ENCODE data around the gene ANLN.

The ANLN gene

DNA sequence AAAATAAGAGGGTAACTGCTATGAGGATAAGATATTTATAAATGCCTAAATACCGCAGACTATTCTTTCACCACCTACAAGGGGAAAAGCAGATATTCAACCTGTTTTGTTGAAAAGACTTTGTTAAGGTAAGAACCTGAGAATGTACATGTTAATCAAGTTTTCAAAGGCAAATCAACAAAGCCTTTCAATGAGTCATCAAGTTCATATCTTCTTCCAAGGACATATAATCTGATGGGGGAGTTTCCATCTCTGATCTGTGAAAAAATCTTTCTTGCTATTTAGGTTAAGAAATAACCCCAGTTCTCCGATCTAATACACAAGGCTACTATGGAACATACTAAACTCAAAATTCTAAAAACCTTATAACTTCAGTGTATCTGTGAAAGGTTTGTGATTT, 40.0 kb upstream of the ANLN start:
- DNase-seq (ENCODE audit: low read depth), result peak; percentile 6
- TF ChIP-seq, protein P1, sequence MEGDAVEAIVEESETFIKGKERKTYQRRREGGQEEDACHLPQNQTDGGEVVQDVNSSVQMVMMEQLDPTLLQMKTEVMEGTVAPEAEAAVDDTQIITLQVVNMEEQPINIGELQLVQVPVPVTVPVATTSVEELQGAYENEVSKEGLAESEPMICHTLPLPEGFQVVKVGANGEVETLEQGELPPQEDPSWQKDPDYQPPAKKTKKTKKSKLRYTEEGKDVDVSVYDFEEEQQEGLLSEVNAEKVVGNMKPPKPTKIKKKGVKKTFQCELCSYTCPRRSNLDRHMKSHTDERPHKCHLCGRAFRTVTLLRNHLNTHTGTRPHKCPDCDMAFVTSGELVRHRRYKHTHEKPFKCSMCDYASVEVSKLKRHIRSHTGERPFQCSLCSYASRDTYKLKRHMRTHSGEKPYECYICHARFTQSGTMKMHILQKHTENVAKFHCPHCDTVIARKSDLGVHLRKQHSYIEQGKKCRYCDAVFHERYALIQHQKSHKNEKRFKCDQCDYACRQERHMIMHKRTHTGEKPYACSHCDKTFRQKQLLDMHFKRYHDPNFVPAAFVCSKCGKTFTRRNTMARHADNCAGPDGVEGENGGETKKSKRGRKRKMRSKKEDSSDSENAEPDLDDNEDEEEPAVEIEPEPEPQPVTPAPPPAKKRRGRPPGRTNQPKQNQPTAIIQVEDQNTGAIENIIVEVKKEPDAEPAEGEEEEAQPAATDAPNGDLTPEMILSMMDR (conservative IDR thresholded peaks at IDR 0.05; ENCODE audit: control insufficient read depth, insufficient read depth, low read depth, low read length), result no peak
- no peak overlapping the region for H3K4me3 ChIP-seq (ENCODE audit: control insufficient read depth, low read depth, low read length)

DNA sequence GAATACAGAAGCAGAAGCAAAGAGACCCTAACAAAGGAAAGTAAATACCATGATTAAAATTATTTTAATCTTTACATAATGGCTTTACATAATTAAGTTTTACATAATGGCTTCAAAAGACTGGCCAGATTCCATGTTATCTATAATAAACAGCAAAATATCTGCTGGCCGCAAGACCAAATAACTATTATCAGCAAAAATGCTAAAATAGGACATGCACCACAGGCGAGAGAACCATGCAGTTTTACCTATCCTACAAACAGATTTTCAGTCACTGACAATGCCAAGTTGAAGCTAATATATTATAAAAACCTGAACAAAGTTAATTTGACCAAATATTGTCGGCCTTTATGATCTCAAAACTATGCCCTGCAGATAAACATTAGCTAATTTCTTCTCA, 34.2 kb upstream of the ANLN start:
- DNase-seq (ENCODE audit: low read depth), result no peak
- TF ChIP-seq, protein P1 (conservative IDR thresholded peaks at IDR 0.05; ENCODE audit: control insufficient read depth, insufficient read depth, low read depth, low read length), result no peak
- no peak overlapping the region for H3K4me3 ChIP-seq (ENCODE audit: control insufficient read depth, low read depth, low read length)

DNA sequence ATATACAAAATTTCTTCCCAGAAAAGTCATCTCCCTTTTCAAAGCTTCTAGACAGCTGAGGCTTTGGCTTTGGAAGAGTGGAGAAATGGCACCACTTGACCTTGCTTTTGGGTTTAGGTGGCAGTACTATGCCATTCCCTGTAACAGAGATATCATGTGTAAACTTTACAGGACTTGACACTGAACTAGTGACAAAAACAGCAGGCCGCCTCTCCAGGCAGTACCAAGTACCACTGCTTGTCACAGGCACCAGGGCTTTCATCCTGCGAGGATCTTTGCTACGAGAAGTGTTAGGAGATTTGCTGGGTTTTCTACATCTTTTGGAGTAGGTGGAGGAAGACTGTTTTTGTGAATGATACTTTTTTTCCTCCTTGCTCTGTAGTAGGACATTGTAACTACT, 32.6 kb upstream of the ANLN start:
- no peak for DNase-seq (ENCODE audit: low read depth)
- TF ChIP-seq, protein P1 (conservative IDR thresholded peaks at IDR 0.05; ENCODE audit: control insufficient read depth, insufficient read depth, low read depth, low read length), result no peak
- H3K4me3 ChIP-seq (ENCODE audit: control insufficient read depth, low read depth, low read length), result no peak overlapping the region

DNA sequence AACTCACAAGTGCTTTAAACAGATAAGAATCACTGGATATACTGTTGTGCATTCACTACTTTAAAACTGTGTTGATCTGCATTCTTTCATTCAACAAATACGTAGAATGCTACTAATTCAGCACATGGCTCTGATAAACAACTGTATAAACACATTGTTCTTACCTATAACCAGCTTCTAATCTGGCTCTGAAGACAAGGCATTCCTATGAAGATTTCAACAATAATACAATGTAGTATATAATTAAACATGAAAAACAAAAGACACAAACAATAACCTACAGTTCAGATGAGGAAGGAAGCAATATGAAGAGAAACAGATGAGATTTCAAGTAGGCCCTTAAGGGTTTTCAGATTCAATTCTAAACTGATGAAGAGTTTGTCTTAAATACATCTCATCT, 31.1 kb upstream of the ANLN start:
- H3K4me3 ChIP-seq (ENCODE audit: control insufficient read depth, low read depth, low read length), result no peak overlapping the region
- DNase-seq (ENCODE audit: low read depth), result no peak
- TF ChIP-seq, protein P1 (conservative IDR thresholded peaks at IDR 0.05; ENCODE audit: control insufficient read depth, insufficient read depth, low read depth, low read length), result no peak

DNA sequence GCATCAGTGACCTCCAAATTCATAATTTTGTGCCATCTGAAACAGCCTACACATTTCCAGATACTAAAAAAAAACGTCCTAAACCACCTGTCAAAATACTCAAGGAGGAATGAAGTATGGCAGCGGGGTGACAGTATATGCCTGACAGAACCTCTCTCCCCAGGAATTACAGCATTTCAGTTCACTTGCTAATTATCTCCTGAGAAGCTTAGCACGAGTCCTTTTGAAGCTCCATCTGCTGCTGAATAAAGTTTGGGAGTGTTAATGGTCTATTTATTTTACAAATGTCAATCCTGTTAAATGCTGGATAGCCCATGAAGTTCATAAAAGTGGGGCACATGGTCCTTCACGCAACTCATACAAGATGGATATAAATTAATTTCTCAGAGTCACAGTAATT, 29.4 kb upstream of the ANLN start:
- DNase-seq (ENCODE audit: low read depth), result no peak
- TF ChIP-seq, protein P1 (conservative IDR thresholded peaks at IDR 0.05; ENCODE audit: control insufficient read depth, insufficient read depth, low read depth, low read length), result no peak

DNA sequence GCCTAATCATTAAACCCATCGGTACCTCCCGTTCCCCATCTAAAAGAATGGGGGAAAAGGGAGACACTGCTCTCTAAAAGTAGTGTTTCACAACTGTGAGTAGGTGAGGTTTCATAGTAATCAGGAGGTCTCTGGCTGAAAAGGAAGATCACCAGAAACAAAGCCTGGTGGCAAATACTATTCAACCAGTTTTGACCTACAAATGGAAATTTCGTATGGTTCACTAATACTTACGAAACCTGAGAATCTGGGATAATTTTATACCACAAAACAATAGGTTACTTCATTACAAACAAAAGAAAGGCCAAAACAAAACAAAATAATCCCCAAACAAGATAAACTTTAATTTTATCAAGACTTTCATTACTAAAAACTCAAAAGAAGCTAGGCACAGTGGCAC, 28.4 kb upstream of the ANLN start:
- no peak overlapping the region for H3K4me3 ChIP-seq (ENCODE audit: control insufficient read depth, low read depth, low read length)
- TF ChIP-seq, protein P1 (conservative IDR thresholded peaks at IDR 0.05; ENCODE audit: control insufficient read depth, insufficient read depth, low read depth, low read length), result no peak
- DNase-seq (ENCODE audit: low read depth), result no peak

More for the DNA sequence above, 29.4 kb upstream of the ANLN start:
- H3K4me3 ChIP-seq (ENCODE audit: control insufficient read depth, low read depth, low read length), result no peak overlapping the region

DNA sequence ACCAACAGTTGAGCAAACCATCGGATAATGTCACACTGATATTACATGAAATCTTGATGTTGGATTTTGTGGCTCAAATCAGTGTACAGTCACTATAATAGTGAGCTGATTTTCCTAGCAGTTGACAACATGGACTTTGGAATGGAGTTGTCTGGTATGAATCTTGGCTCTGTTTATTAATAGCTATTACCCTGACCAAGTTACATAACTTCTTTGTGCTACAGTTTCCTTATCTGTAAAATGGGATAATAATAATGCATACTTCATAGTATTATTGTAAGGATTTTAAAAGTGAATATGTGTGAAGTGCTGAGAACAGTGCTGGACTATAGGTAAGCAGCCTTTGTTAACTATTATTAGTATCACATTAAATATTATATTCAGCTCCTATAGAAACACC, 26.1 kb upstream of the ANLN start:
- TF ChIP-seq, protein P1 (conservative IDR thresholded peaks at IDR 0.05; ENCODE audit: control insufficient read depth, insufficient read depth, low read depth, low read length), result no peak
- no peak overlapping the region for H3K4me3 ChIP-seq (ENCODE audit: control insufficient read depth, low read depth, low read length)
- DNase-seq (ENCODE audit: low read depth), result no peak
